Measurements from ENCODE around the gene ANTXRL. TPM values are rescaled to one million over a fixed set of nuclear protein-coding genes. Genes with fewer than 3 reads are reported as not detected.
A peak's percentile ranks its signal among the peaks of the same experiment; 100 is the strongest.
"Not testable (repeated sequence)": the region's sequence is repeated elsewhere in the genome, so short reads cannot be mapped to it uniquely, and the experiment has no call there.

The ANTXRL gene
- polyA plus RNA-seq, 4 donors, result 0.01 TPM; not detected in 3

GRCh38 chr10:46312953-46313352 is 26.2 kb downstream of the ANTXRL start:
- DNase-seq (no peak), FAIRE-seq (no peak)
- no peaks in the 10 kb centered on the region for H3K27me3 ChIP-seq (ENCODE audit: control insufficient read depth in 3 of 3, insufficient read depth in 3 of 3, low read length in 3 of 3)
- H3K4me3 ChIP-seq (ENCODE audit: low read depth in 1 of 3, low read length in 3 of 3), result no peak overlapping the region
- H3K4me1 ChIP-seq (ENCODE audit: control insufficient read depth in 3 of 3, insufficient read depth in 2 of 3, low read depth in 1 of 3, low read length in 2 of 3), result no peaks in the 10 kb centered on the region
- H3K36me3 ChIP-seq (ENCODE audit: control insufficient read depth in 3 of 3, insufficient read depth in 2 of 3, low read depth in 1 of 3, low read length in 3 of 3), result no peaks in the 10 kb centered on the region
- H3K27ac ChIP-seq (ENCODE audit: low read depth in 1 of 3, low read length in 2 of 3), result no peak overlapping the region
- no peaks in the 10 kb centered on the region for H3K9me3 ChIP-seq (ENCODE audit: control insufficient read depth in 2 of 2, insufficient read depth in 1 of 2, low read depth in 1 of 2, low read length in 1 of 2)
- WGBS, 3 donors, result 72 to 86% (median 73%) methylated on average over 3 of the region's 3 CpGs

GRCh38 chr10:46314071-46314470 is 27.3 kb downstream of the ANTXRL start:
- WGBS, 3 donors, result 80 to 85% (median 81%) methylated on average over 8 of the region's 8 CpGs
- Histone ChIP-seq H3K9me3 (ENCODE audit: control insufficient read depth in 2 of 2, insufficient read depth in 1 of 2, low read depth in 1 of 2, low read length in 1 of 2) (no peaks in the 10 kb centered on the region), H3K27me3 (ENCODE audit: control insufficient read depth in 3 of 3, insufficient read depth in 3 of 3, low read length in 3 of 3) (no peaks in the 10 kb centered on the region), H3K27ac (ENCODE audit: low read depth in 1 of 3, low read length in 2 of 3) (no peak overlapping the region), H3K36me3 (ENCODE audit: control insufficient read depth in 3 of 3, insufficient read depth in 2 of 3, low read depth in 1 of 3, low read length in 3 of 3) (no peaks in the 10 kb centered on the region), H3K4me3 (ENCODE audit: low read depth in 1 of 3, low read length in 3 of 3) (no peak overlapping the region), H3K4me1 (ENCODE audit: control insufficient read depth in 3 of 3, insufficient read depth in 2 of 3, low read depth in 1 of 3, low read length in 2 of 3) (no peaks in the 10 kb centered on the region)
- DNase-seq (no peak), FAIRE-seq (no peak)

GRCh38 chr10:46315071-46315860 is 28.5 kb downstream of the ANTXRL start:
- not testable (repeated sequence) for H3K4me1 ChIP-seq (ENCODE audit: control insufficient read depth in 3 of 3, insufficient read depth in 2 of 3, low read depth in 1 of 3, low read length in 2 of 3); H3K27me3 ChIP-seq (ENCODE audit: control insufficient read depth in 3 of 3, insufficient read depth in 3 of 3, low read length in 3 of 3); H3K9me3 ChIP-seq (ENCODE audit: control insufficient read depth in 2 of 2, insufficient read depth in 1 of 2, low read depth in 1 of 2, low read length in 1 of 2); H3K27ac ChIP-seq (ENCODE audit: low read depth in 1 of 3, low read length in 2 of 3); H3K4me3 ChIP-seq (ENCODE audit: low read depth in 1 of 3, low read length in 3 of 3); H3K36me3 ChIP-seq (ENCODE audit: control insufficient read depth in 3 of 3, insufficient read depth in 2 of 3, low read depth in 1 of 3, low read length in 3 of 3); FAIRE-seq
- DNase-seq, result peak; percentile 23 to 50
- 59 to 71% (median 61%) methylated on average over 10 of the region's 10 CpGs for WGBS, 3 donors

GRCh38 chr10:46317370-46317769 is 30.6 kb downstream of the ANTXRL start:
- Histone ChIP-seq H3K4me3 (ENCODE audit: low read depth in 1 of 3, low read length in 3 of 3) (no peak overlapping the region), H3K9me3 (ENCODE audit: control insufficient read depth in 2 of 2, insufficient read depth in 1 of 2, low read depth in 1 of 2, low read length in 1 of 2) (no peaks in the 10 kb centered on the region), H3K4me1 (ENCODE audit: control insufficient read depth in 3 of 3, insufficient read depth in 2 of 3, low read depth in 1 of 3, low read length in 2 of 3) (no peaks in the 10 kb centered on the region), H3K36me3 (ENCODE audit: control insufficient read depth in 3 of 3, insufficient read depth in 2 of 3, low read depth in 1 of 3, low read length in 3 of 3) (no peaks in the 10 kb centered on the region), H3K27me3 (ENCODE audit: control insufficient read depth in 3 of 3, insufficient read depth in 3 of 3, low read length in 3 of 3) (no peaks in the 10 kb centered on the region), H3K27ac (ENCODE audit: low read depth in 1 of 3, low read length in 2 of 3) (no peak overlapping the region)
- DNase-seq (no peak), FAIRE-seq (no peak)
- 58 to 74% (median 66%) methylated on average over 5 of the region's 5 CpGs for WGBS, 3 donors

- no peak for FAIRE-seq
- no peaks in the 10 kb centered on the region for H3K27me3 ChIP-seq (ENCODE audit: control insufficient read depth in 3 of 3, insufficient read depth in 3 of 3, low read length in 3 of 3)
Measured at GRCh38 chr10:46317889-46318288, 31.1 kb downstream of the ANTXRL start.

GRCh38 chr10:46318799-46319198 is 32.0 kb downstream of the ANTXRL start:
- Histone ChIP-seq H3K9me3 (ENCODE audit: control insufficient read depth in 2 of 2, insufficient read depth in 1 of 2, low read depth in 1 of 2, low read length in 1 of 2) (no peaks in the 10 kb centered on the region), H3K27ac (ENCODE audit: low read depth in 1 of 3, low read length in 2 of 3) (no peak overlapping the region), H3K36me3 (ENCODE audit: control insufficient read depth in 3 of 3, insufficient read depth in 2 of 3, low read depth in 1 of 3, low read length in 3 of 3) (no peaks in the 10 kb centered on the region), H3K4me1 (ENCODE audit: control insufficient read depth in 3 of 3, insufficient read depth in 2 of 3, low read depth in 1 of 3, low read length in 2 of 3) (no peaks in the 10 kb centered on the region), H3K27me3 (ENCODE audit: control insufficient read depth in 3 of 3, insufficient read depth in 3 of 3, low read length in 3 of 3) (no peaks in the 10 kb centered on the region), H3K4me3 (ENCODE audit: low read depth in 1 of 3, low read length in 3 of 3) (no peak overlapping the region)
- 63 to 92% (median 81%) methylated on average over 4 of the region's 4 CpGs for WGBS, 3 donors
- DNase-seq, result no peak
- FAIRE-seq, result no peak

More at GRCh38 chr10:46317889-46318288, 31.1 kb downstream of the ANTXRL start:
- no peak for DNase-seq
- Histone ChIP-seq H3K36me3 (ENCODE audit: control insufficient read depth in 3 of 3, insufficient read depth in 2 of 3, low read depth in 1 of 3, low read length in 3 of 3) (no peaks in the 10 kb centered on the region), H3K4me1 (ENCODE audit: control insufficient read depth in 3 of 3, insufficient read depth in 2 of 3, low read depth in 1 of 3, low read length in 2 of 3) (no peaks in the 10 kb centered on the region), H3K27ac (ENCODE audit: low read depth in 1 of 3, low read length in 2 of 3) (no peak overlapping the region), H3K4me3 (ENCODE audit: low read depth in 1 of 3, low read length in 3 of 3) (no peak overlapping the region), H3K9me3 (ENCODE audit: control insufficient read depth in 2 of 2, insufficient read depth in 1 of 2, low read depth in 1 of 2, low read length in 1 of 2) (no peaks in the 10 kb centered on the region)
- WGBS, 3 donors, result 79 to 95% (median 86%) methylated on average over 2 of the region's 2 CpGs

GRCh38 chr10:46319389-46319788 is 32.6 kb downstream of the ANTXRL start:
- Histone ChIP-seq H3K36me3 (ENCODE audit: control insufficient read depth in 3 of 3, insufficient read depth in 2 of 3, low read depth in 1 of 3, low read length in 3 of 3) (no peaks in the 10 kb centered on the region), H3K4me1 (ENCODE audit: control insufficient read depth in 3 of 3, insufficient read depth in 2 of 3, low read depth in 1 of 3, low read length in 2 of 3) (no peaks in the 10 kb centered on the region), H3K9me3 (ENCODE audit: control insufficient read depth in 2 of 2, insufficient read depth in 1 of 2, low read depth in 1 of 2, low read length in 1 of 2) (no peaks in the 10 kb centered on the region), H3K27ac (ENCODE audit: low read depth in 1 of 3, low read length in 2 of 3) (no peak overlapping the region), H3K4me3 (ENCODE audit: low read depth in 1 of 3, low read length in 3 of 3) (no peak overlapping the region), H3K27me3 (ENCODE audit: control insufficient read depth in 3 of 3, insufficient read depth in 3 of 3, low read length in 3 of 3) (no peaks in the 10 kb centered on the region)
- WGBS, 3 donors, result 70 to 86% (median 84%) methylated on average over 3 of the region's 3 CpGs
- DNase-seq, result no peak
- FAIRE-seq, result no peak

- no peaks in the 10 kb centered on the region for H3K36me3 ChIP-seq (ENCODE audit: control insufficient read depth in 3 of 3, insufficient read depth in 2 of 3, low read depth in 1 of 3, low read length in 3 of 3)
- H3K4me3 ChIP-seq (ENCODE audit: low read depth in 1 of 3, low read length in 3 of 3), result no peak overlapping the region
- H3K27ac ChIP-seq (ENCODE audit: low read depth in 1 of 3, low read length in 2 of 3), result no peak overlapping the region
- DNase-seq (no peak), FAIRE-seq (no peak)
- no peaks in the 10 kb centered on the region for H3K9me3 ChIP-seq (ENCODE audit: control insufficient read depth in 2 of 2, insufficient read depth in 1 of 2, low read depth in 1 of 2, low read length in 1 of 2)
- 68 to 79% (median 78%) methylated on average over 4 of the region's 4 CpGs for WGBS, 3 donors
- no peaks in the 10 kb centered on the region for H3K27me3 ChIP-seq (ENCODE audit: control insufficient read depth in 3 of 3, insufficient read depth in 3 of 3, low read length in 3 of 3)
- no peaks in the 10 kb centered on the region for H3K4me1 ChIP-seq (ENCODE audit: control insufficient read depth in 3 of 3, insufficient read depth in 2 of 3, low read depth in 1 of 3, low read length in 2 of 3)
Measured at GRCh38 chr10:46321770-46322169, 35.0 kb downstream of the ANTXRL start.

GRCh38 chr10:46323176-46323575 is 36.4 kb downstream of the ANTXRL start:
- 84 to 95% (median 87%) methylated on average over 4 of the region's 4 CpGs for WGBS, 3 donors
- no peak for FAIRE-seq

More at GRCh38 chr10:46323176-46323575, 36.4 kb downstream of the ANTXRL start:
- H3K27ac ChIP-seq (ENCODE audit: low read depth in 1 of 3, low read length in 2 of 3), result no peak overlapping the region
- H3K9me3 ChIP-seq (ENCODE audit: control insufficient read depth in 2 of 2, insufficient read depth in 1 of 2, low read depth in 1 of 2, low read length in 1 of 2), result no peaks in the 10 kb centered on the region
- no peak overlapping the region for H3K4me3 ChIP-seq (ENCODE audit: low read depth in 1 of 3, low read length in 3 of 3)
- H3K4me1 ChIP-seq (ENCODE audit: control insufficient read depth in 3 of 3, insufficient read depth in 2 of 3, low read depth in 1 of 3, low read length in 2 of 3), result no peaks in the 10 kb centered on the region
- no peak for DNase-seq
- H3K27me3 ChIP-seq (ENCODE audit: control insufficient read depth in 3 of 3, insufficient read depth in 3 of 3, low read length in 3 of 3), result no peaks in the 10 kb centered on the region
- H3K36me3 ChIP-seq (ENCODE audit: control insufficient read depth in 3 of 3, insufficient read depth in 2 of 3, low read depth in 1 of 3, low read length in 3 of 3), result no peaks in the 10 kb centered on the region
